22Rv1 (cell line): ENCODE results near the gene EMP3.

ENCODE experiments used
- CTCF ChIP-seq: fragments of 450-650 bp; IDR thresholded peaks from 2 replicates; pipeline ENCODE4 v1.5.1; 2017; ENCODE audit warnings: mild to moderate bottlenecking
- ZFX ChIP-seq: fragments of 450-650 bp; IDR thresholded peaks from 2 replicates; pipeline ENCODE4 v1.6.1; 2017; ENCODE audit warnings: antibody characterized with exemption, borderline replicate concordance

DNA sequence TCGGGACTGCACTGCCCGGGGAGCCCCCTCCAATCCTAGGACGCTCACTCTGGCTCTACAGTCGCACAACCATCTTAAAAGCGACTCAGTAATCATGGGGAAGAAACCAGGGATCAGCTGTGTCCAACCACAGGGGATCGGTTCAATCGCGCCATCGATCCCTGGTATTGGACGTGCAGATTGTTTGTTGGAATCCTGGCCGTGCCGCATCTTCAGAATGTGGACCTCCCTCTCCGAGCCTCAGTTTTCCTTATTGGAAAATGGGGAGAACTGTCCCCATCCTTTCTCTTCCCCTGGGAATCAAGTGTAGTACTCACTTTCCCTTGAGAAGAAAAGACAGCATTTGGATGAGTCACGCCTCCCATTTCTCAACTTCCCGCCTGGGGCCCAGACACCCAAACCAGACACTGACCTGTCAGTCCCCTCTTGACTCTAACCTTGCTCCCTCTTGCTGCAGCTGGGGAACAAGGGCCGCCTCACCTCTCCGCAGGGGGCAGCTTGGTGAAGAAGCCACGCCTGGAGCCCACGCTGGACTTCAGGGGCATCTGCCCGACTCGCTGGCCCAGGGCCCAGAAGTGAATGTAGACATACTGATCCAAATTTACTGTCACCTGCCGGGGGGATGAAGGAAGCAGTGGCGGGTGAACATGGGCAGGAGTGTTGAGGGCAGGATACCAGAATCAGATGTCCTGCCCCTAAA, 17.6 kb downstream of the EMP3 start:
- TF ChIP-seq CTCF (no peak), ZFX (no peak)
